ENCODE measurements around the gene ARID4B.

The ARID4B gene

DNA sequence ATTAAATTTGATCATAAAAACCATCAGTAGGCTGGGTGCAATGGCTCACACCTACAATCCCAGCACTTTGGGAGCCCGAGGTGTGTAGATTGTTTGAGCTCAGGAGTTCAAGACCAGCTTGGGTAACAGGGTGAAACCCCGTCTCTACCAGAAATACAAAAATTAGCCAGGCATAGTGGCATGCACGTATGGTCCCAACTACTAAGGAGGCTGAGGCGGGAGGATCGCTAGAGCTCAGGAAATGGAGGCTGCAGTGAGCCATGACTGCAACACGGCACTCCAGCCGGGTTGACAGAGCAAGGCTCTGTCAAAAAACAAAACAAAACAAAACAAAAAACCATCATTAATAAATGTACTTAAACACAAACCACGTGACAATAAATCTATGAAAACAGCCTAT lies 61.0 kb downstream of the ARID4B start:
- Histone ChIP-seq H4K20me1 (ENCODE audit: insufficient read depth, low read length) (no peaks in the 10 kb centered on the region), H3F3A (ENCODE audit: insufficient read depth, low read length) (no peaks in the 10 kb centered on the region; the same call in 1 of the 2 replicates), H3K27me3 (ENCODE audit: insufficient read depth, low read length) (no peaks in the 10 kb centered on the region), H3K4me2 (ENCODE audit: low read length) (no peak overlapping the region), H2AFZ (ENCODE audit: low read length) (no peak overlapping the region), H3K27ac (ENCODE audit: low read depth, low read length, poor library complexity, severe bottlenecking) (no peak overlapping the region), H3K9me2 (ENCODE audit: low read depth, low read length) (no peaks in the 10 kb centered on the region), H3K4me1 (ENCODE audit: insufficient read depth, low read length, severe bottlenecking) (peaks cover 12% of the 10 kb centered on the region), H3K36me3 (ENCODE audit: insufficient read depth, low read length) (no peaks in the 10 kb centered on the region), H3K79me2 (ENCODE audit: insufficient read depth, low read length) (peaks cover 97% of the 10 kb centered on the region), H3K4me3 (ENCODE audit: low read depth, low read length, poor library complexity, severe bottlenecking) (no peak overlapping the region), H3K9me3 (ENCODE audit: low read length) (no peaks in the 10 kb centered on the region), H3K9ac (ENCODE audit: low read length) (no peak overlapping the region)
- TF ChIP-seq, protein P1, sequence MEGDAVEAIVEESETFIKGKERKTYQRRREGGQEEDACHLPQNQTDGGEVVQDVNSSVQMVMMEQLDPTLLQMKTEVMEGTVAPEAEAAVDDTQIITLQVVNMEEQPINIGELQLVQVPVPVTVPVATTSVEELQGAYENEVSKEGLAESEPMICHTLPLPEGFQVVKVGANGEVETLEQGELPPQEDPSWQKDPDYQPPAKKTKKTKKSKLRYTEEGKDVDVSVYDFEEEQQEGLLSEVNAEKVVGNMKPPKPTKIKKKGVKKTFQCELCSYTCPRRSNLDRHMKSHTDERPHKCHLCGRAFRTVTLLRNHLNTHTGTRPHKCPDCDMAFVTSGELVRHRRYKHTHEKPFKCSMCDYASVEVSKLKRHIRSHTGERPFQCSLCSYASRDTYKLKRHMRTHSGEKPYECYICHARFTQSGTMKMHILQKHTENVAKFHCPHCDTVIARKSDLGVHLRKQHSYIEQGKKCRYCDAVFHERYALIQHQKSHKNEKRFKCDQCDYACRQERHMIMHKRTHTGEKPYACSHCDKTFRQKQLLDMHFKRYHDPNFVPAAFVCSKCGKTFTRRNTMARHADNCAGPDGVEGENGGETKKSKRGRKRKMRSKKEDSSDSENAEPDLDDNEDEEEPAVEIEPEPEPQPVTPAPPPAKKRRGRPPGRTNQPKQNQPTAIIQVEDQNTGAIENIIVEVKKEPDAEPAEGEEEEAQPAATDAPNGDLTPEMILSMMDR (IDR thresholded peaks at IDR 0.05; ENCODE audit: low read length) = no peak
- no peak for TF ChIP-seq EZH2 (IDR thresholded peaks at IDR 0.05; ENCODE audit: borderline replicate concordance, low read length)

DNA sequence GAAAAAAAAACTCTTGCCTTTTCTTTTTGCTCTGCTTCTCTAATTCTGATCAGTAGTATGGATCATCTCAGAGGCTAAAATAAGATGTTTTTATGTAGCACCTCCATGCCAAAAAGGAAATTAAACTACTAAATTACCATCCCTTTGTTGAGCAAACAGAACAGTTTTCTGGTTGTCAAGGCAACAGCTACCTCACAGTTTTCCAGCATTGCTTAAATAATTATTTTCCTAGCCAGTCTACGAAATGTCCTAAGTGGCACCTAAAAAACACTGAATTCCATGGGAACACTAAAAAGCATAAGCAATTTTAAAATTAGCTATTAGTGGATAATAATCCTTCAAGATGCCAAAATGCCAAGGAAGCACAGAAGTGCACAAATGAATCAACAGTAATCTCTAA lies 61.7 kb downstream of the ARID4B start:
- no peak for TF ChIP-seq EZH2 (IDR thresholded peaks at IDR 0.05; ENCODE audit: borderline replicate concordance, low read length)
- TF ChIP-seq, protein P1 (IDR thresholded peaks at IDR 0.05; ENCODE audit: low read length) = no peak
- Histone ChIP-seq H4K20me1 (ENCODE audit: insufficient read depth, low read length) (no peaks in the 10 kb centered on the region), H3K9me2 (ENCODE audit: low read depth, low read length) (no peaks in the 10 kb centered on the region), H3F3A (ENCODE audit: insufficient read depth, low read length) (no peaks in the 10 kb centered on the region; the same call in 1 of the 2 replicates), H3K79me2 (ENCODE audit: insufficient read depth, low read length) (peaks cover 98% of the 10 kb centered on the region), H3K27me3 (ENCODE audit: insufficient read depth, low read length) (no peaks in the 10 kb centered on the region), H3K4me2 (ENCODE audit: low read length) (no peak overlapping the region), H3K9ac (ENCODE audit: low read length) (no peak overlapping the region), H2AFZ (ENCODE audit: low read length) (no peak overlapping the region), H3K4me3 (ENCODE audit: low read depth, low read length, poor library complexity, severe bottlenecking) (no peak overlapping the region), H3K27ac (ENCODE audit: low read depth, low read length, poor library complexity, severe bottlenecking) (no peak overlapping the region), H3K36me3 (ENCODE audit: insufficient read depth, low read length) (no peaks in the 10 kb centered on the region), H3K9me3 (ENCODE audit: low read length) (no peaks in the 10 kb centered on the region), H3K4me1 (ENCODE audit: insufficient read depth, low read length, severe bottlenecking) (peaks cover 10% of the 10 kb centered on the region)

DNA sequence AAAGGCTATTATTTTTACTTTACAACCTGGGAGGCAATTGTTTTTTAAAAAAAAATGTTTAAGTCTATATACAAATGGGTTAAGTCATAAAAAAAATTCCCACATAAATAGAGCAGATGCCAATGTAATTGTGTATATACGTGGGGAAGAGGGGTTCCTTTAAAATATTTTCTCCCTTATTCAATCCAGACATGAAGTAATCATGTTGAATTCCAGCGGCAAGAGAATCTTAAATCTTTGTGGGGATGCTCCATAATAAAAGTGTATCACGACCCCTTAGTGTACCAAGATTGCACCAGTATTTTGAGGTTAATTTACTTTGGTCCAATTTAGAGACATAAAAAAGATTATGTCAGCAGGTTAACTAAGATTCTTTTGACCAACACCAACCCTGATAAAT lies 62.1 kb downstream of the ARID4B start:
- Histone ChIP-seq H3K27ac (ENCODE audit: low read depth, low read length, poor library complexity, severe bottlenecking) (no peak overlapping the region), H4K20me1 (ENCODE audit: insufficient read depth, low read length) (no peaks in the 10 kb centered on the region), H3K79me2 (ENCODE audit: insufficient read depth, low read length) (peaks cover 98% of the 10 kb centered on the region), H3K27me3 (ENCODE audit: insufficient read depth, low read length) (no peaks in the 10 kb centered on the region), H3K9me2 (ENCODE audit: low read depth, low read length) (no peaks in the 10 kb centered on the region), H2AFZ (ENCODE audit: low read length) (no peak overlapping the region), H3K36me3 (ENCODE audit: insufficient read depth, low read length) (no peaks in the 10 kb centered on the region), H3F3A (ENCODE audit: insufficient read depth, low read length) (no peaks in the 10 kb centered on the region; the same call in 1 of the 2 replicates), H3K4me2 (ENCODE audit: low read length) (no peak overlapping the region), H3K4me1 (ENCODE audit: insufficient read depth, low read length, severe bottlenecking) (peaks cover 6% of the 10 kb centered on the region), H3K9me3 (ENCODE audit: low read length) (no peaks in the 10 kb centered on the region), H3K9ac (ENCODE audit: low read length) (no peak overlapping the region), H3K4me3 (ENCODE audit: low read depth, low read length, poor library complexity, severe bottlenecking) (no peak overlapping the region)
- TF ChIP-seq EZH2 (IDR thresholded peaks at IDR 0.05; ENCODE audit: borderline replicate concordance, low read length) = no peak
- TF ChIP-seq, protein P1 (IDR thresholded peaks at IDR 0.05; ENCODE audit: low read length) = no peak
